Measurements from ENCODE around the gene REN.

The REN gene

GRCh38 chr1:204166219-204166618 lies at the start of gene REN:
TSS of gene REN (minus strand) at chr1:204166337. CDS start at chr1:204166293, 44 bp downstream.
- DNase-seq: no peak

GRCh38 chr1:204213668-204214662 lies 47.8 kb upstream of the REN start, which contains the start of gene GOLT1A:
TSS of gene GOLT1A (minus strand) at chr1:204213988. CDS start at chr1:204213906, 82 bp downstream.
- DNase-seq: peak; percentile 64

DNA sequence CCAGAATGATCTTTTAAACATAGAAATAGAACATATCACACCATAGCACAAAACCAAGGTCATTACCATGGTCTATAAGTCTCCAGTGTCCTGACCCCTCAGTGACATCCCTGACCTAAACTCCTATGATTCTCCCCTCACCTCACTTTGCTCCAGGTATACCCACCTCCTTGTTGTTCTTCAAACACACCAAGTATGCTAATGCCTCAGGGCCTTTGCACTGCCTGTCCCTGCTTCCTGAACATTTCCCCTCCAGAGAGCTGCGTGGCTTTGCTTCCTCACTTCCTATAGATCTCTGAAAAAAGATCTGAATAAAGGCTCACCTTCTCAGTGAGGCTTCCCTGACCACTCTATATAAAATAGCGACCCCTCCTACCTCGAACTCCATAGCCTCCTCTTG lies 46.6 kb upstream of the REN start:
- no peak for DNase-seq

DNA sequence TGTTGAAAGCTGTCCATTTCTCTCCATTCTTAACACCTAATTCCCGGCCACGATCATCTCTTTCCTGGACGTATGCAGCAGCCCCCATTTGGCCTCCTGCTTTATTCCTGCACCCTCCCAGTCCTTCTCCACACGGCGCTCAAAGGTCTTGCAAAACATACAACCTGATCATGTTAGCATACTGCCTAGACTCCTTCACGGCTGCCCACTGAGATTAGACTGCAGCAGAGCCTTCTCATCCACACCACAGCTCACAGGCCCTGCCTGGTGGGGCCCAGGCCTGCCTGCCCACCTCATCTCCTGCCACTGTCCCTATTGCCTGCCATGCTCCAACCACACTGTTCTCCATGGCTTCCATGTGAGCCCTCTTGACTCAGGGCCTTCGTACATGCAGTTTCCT lies 44.9 kb upstream of the REN start:
- DNase-seq: no peak

GRCh38 chr1:204207136-204207616 lies 41.0 kb upstream of the REN start:
- no peak for DNase-seq

DNA sequence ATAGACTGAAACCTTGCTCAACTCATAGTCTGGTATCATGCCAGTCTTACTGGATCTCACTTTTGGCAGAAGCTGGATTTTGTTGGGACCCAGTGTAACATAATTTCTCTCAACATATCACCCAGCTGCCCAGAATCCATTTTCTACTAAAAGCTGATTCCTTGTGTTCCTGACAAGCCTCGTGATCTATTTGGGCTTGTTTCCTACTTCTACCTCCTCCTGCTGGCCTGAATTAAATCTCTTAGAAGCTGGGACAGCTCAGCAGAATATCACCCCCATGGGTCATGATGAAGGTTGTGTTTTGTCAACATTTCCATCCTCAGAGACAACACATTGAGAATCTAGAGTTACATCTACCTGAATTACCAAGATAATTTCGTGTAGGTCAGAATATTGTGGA lies 40.0 kb upstream of the REN start:
- no peak for DNase-seq

DNA sequence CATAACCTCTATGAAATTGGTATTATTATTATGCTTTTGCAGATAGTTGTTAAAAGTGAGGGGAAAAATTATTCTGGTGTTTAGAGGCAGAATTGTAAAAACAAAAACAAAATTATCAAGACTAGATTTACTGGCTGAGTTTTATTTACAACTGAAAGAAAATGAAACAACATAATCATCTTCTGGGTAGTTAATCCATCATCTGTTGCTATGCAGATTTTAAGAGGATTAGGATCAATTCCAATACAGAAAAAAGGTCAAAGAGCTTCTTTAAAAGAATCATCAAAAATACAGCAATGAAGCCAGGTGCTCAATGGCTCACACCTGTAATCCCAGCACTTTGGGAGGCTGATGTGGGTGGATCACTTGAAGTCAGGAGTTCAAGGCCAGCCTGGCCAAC lies 39.3 kb upstream of the REN start:
- DNase-seq: no peak

DNA sequence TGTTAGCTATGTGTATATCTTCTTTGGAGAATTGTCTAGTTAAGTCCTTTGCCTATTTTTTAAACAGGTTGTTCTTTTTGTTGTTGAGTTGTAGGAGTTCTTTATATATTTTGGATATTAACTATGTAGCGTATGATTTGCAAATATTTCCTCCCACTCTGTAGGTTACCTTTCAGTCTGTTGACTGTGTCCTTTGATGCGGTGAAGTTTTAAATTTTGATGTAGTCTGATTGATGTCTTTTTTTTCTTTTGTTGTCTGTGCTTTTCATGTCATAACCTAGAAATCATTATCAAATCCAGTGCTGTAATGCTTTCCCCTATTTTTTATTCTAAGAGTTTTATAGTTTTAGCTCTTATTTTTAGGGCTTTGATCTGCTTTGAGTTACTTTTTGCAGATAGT lies 38.8 kb upstream of the REN start:
- no peak for DNase-seq

GRCh38 chr1:204203206-204203767 lies 37.1 kb upstream of the REN start:
- no peak for DNase-seq

DNA sequence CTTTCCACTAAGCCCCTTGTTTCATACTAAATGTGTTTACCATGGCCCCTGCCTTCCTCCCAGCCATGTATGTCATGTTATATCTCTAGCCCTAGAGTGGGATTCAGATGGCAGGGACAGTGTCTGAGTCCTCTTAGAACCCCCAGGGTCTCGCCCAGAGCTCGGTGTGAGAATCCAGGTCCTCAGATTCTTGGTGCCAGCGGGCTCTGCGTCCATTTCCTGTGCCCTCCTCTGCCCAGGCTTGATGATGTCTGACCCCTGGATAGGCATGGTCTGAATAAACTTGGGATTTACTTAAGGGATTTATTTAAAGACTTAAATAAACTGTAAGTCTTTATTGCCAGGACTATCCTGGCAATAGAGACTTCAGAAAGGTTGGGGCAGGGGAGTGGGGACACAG lies 36.3 kb upstream of the REN start:
- no peak for DNase-seq

GRCh38 chr1:204201348-204202040 lies 35.4 kb upstream of the REN start:
- no peak for DNase-seq

DNA sequence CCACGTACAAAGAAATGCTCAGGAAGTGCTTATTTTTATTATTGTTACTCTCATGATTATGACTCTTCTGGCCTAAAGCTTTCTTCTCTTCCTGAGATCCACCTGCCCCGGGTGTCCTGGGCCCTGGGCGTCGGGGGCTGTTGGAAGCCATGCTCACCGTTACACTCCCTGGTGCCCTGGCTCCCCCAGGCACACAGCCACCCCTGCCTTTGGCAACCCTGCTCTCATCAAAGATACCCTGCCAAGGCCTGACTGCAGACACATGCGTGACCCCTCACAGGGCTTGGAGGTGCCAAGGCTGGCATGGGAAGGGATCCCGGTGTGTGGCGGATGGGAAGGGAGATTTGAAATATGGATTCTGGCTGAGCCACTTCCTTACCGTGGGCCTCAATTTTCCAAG lies 33.4 kb upstream of the REN start:
- DNase-seq: no peak

- DNase-seq: no peak
Observed at GRCh38 chr1:204198348-204199340, 32.5 kb upstream of the REN start.

DNA sequence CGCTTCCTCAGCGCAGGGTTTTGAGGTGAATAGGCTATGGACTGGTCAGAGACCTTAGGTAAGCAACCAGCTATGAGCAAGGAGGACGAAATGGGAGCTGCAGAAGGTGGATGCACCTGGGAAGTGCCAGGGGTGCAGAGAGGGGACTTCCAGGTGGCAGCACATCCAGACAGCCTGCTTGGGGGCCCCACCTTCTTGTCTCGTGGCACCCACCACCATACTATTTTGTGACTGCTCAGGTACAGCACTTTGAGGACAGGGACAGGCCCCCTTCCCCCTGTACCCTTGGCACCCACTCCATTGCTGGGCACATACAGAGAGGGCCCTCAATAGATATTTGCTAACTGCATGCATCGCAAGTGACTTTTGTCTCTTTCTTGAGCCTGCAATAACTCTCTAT lies 30.9 kb upstream of the REN start:
- DNase-seq: no peak

- DNase-seq: no peak
Observed at GRCh38 chr1:204196068-204196795, 30.1 kb upstream of the REN start, which contains the start of gene KISS1. TSS of gene KISS1 (minus strand) at chr1:204196491. CDS start at chr1:204192876, 3,615 bp downstream.

GRCh38 chr1:204194771-204195170 lies 28.6 kb upstream of the REN start:
- no peak for DNase-seq

DNA sequence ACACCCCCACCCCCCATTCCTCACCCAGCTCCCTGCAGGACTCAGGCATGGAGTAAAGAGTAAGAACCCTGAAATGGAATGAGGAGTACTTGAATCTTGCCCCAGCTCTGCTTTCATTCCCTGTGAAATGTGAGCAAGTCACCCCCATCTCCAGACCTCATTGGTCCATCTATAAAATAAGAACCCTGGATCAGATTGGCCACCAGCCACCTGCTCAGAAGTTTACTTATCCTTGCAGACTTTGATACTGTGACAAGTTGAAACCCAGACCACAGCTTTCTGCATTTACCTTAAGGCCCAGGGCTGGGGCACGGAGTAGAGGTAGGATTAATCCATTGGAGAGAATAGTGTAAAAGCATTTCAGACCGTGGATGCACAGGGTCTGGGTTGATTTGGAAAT lies 27.9 kb upstream of the REN start:
- DNase-seq: no peak

- DNase-seq: no peak
Observed at GRCh38 chr1:204192589-204193352, 26.6 kb upstream of the REN start.

DNA sequence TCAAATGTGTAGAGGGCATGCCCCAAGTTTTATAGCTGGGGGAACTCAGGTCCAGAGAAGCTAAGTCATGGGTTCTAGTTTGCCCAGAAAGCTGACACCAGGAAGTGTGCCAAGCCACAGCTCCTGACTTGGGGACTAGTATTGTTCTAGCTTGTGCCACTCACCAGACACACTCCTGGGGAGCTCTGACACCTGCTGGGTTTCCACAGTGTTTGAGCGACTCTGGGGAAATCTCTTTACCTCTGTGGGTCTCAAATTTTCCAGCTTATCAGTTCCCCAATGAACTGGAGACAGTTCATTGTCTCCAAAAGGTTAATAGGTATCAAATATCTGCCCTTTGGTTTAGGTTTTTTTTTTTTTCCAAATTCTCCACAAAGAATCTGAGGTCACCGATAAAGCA lies 25.9 kb upstream of the REN start:
- DNase-seq: no peak

DNA sequence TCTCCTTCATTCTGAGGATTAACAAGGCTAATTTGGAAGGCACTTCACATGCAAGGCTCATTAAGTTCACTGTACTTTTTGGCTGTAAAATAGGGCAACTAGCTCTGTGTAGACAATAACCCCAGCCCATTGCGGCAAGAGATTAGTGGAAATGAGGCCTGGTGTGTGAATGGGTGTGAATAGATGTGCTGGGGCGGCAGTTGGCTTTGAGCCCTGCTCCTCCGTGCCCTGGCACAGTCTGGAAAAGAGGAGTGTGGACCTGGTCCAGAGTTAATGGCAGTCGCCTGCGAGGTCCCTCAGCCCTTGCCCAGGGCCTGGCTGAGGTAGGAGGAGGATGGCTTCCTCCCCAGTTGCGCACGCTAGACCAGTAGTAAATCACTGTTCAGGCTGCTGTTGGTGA lies 25.3 kb upstream of the REN start:
- DNase-seq: no peak
